Liver (tissue), 9 donors: Measurements from ENCODE around the gene LRIT1. TPM values are rescaled to one million over a fixed set of nuclear protein-coding genes. Genes with fewer than 3 reads are reported as not detected.

Experiments used
- DNase-seq: peaks from one replicate; pipeline ENCODE4 v3.0.0-alpha.2; 2017; ENCODE audit warnings: low spot score
- H3K27ac ChIP-seq, 2 donors: one replicate each; pipeline ENCODE4 v1.7.0; 2013; ENCODE audit warnings: inconsistent platforms in 2 of 2, low read length in 2 of 2, control low read depth in 1 of 2, low read depth in 1 of 2, mild to moderate bottlenecking in 1 of 2
- H3K27me3 ChIP-seq, 4 donors: one replicate each; pipeline versions ENCODE4 v1.6.1 to v1.7.0; 2013; ENCODE audit warnings: low read length in 3 of 4, inconsistent platforms in 1 of 4, mild to moderate bottlenecking in 1 of 4, moderate library complexity in 1 of 4; ENCODE audit not compliant: control insufficient read depth in 4 of 4, insufficient read depth in 4 of 4
- H3K36me3 ChIP-seq, 4 donors: one replicate each; pipeline versions ENCODE4 v1.6.1 to v1.7.0; 2013; ENCODE audit warnings: low read length in 3 of 4, mild to moderate bottlenecking in 3 of 4, low read depth in 1 of 4, moderate library complexity in 1 of 4; ENCODE audit not compliant: control insufficient read depth in 4 of 4, insufficient read depth in 3 of 4
- H3K4me1 ChIP-seq, 4 donors: one replicate each; pipeline versions ENCODE4 v1.6.1 to v1.7.0; 2013; ENCODE audit warnings: low read length in 3 of 4, mild to moderate bottlenecking in 3 of 4, moderate library complexity in 1 of 4; ENCODE audit not compliant: control insufficient read depth in 4 of 4, insufficient read depth in 4 of 4
- H3K4me3 ChIP-seq, 3 donors: one replicate each; pipeline versions ENCODE4 v1.6.1 to v1.7.0; 2013; ENCODE audit warnings: low read length in 3 of 3, control low read depth in 1 of 3, low read depth in 1 of 3, mild to moderate bottlenecking in 1 of 3
- H3K9ac ChIP-seq, 2 donors: one replicate each; pipeline ENCODE4 v1.7.0; 2013; ENCODE audit warnings: low read length in 2 of 2, mild to moderate bottlenecking in 2 of 2, moderate library complexity in 2 of 2, control low read depth in 1 of 2, low read depth in 1 of 2
- H3K9me3 ChIP-seq, 4 donors: one replicate each; pipeline versions ENCODE4 v1.6.1 to v1.7.0; 2013; ENCODE audit warnings: low read length in 3 of 4; ENCODE audit not compliant: control insufficient read depth in 4 of 4
- ATF3 ChIP-seq: IDR thresholded peaks from 2 replicates; pipeline ENCODE4 v1.6.1; 2016; ENCODE audit warnings: antibody characterized with exemption
- CTCF ChIP-seq: fragments of 150-350 bp; IDR thresholded peaks from 2 replicates; pipeline ENCODE4 v1.5.1; 2017; ENCODE audit warnings: improper control_type of control experiment, low read depth, low read length; ENCODE audit not compliant: missing input control
- EGR1 ChIP-seq, 2 donors: IDR thresholded peaks; 2 replicates each; pipeline ENCODE4 v1.6.1; 2016 to 2018; ENCODE audit warnings: antibody characterized with exemption in 2 of 2, low read depth in 2 of 2
- FOXA1 ChIP-seq: IDR thresholded peaks from 2 replicates; pipeline ENCODE4 v1.6.1; 2016; ENCODE audit warnings: antibody characterized with exemption
- GABPA ChIP-seq, 2 donors: IDR thresholded peaks in 1 of 2; conservative IDR thresholded peaks in 1 of 2; 2 replicates each; pipeline ENCODE4 v1.6.1; 2016; ENCODE audit warnings: antibody characterized with exemption in 2 of 2, mild to moderate bottlenecking in 1 of 2, moderate library complexity in 1 of 2
- HNF4A ChIP-seq, 2 donors: conservative IDR thresholded peaks; 2 replicates each; pipeline ENCODE4 v1.6.1; 2016; ENCODE audit warnings: antibody characterized with exemption in 2 of 2, mild to moderate bottlenecking in 2 of 2
- HNF4G ChIP-seq: IDR thresholded peaks from 2 replicates; pipeline ENCODE4 v1.6.1; 2016; ENCODE audit warnings: antibody characterized with exemption
- JUND ChIP-seq, 2 donors: IDR thresholded peaks; 2 replicates each; pipeline ENCODE4 v1.6.1; 2016; ENCODE audit warnings: antibody characterized with exemption in 2 of 2
- MAX ChIP-seq: IDR thresholded peaks from 2 replicates; pipeline ENCODE4 v1.6.1; 2016; ENCODE audit warnings: antibody characterized with exemption
- NR2F2 ChIP-seq: IDR thresholded peaks from 2 replicates; pipeline ENCODE4 v1.6.1; 2016; ENCODE audit warnings: antibody characterized with exemption
- RAD21 ChIP-seq, 2 donors: IDR thresholded peaks; 2 replicates each; pipeline ENCODE4 v1.6.1; 2016; ENCODE audit warnings: antibody characterized with exemption in 2 of 2, mild to moderate bottlenecking in 2 of 2
- REST ChIP-seq: IDR thresholded peaks from 2 replicates; pipeline ENCODE4 v1.6.1; 2016; ENCODE audit warnings: antibody characterized with exemption, mild to moderate bottlenecking
- RXRA ChIP-seq, 2 donors: IDR thresholded peaks; 2 replicates each; pipeline ENCODE4 v1.6.1; 2017 to 2018; ENCODE audit warnings: antibody characterized with exemption in 2 of 2, mild to moderate bottlenecking in 1 of 2
- SP1 ChIP-seq: IDR thresholded peaks from 2 replicates; pipeline ENCODE4 v1.6.1; 2018; ENCODE audit warnings: antibody characterized with exemption, mild to moderate bottlenecking
- TAF1 ChIP-seq: conservative IDR thresholded peaks from 2 replicates; pipeline ENCODE4 v1.6.1; 2016; ENCODE audit warnings: antibody characterized with exemption, mild to moderate bottlenecking
- YY1 ChIP-seq: IDR thresholded peaks from 2 replicates; pipeline ENCODE4 v1.6.1; 2016; ENCODE audit warnings: antibody characterized with exemption, mild to moderate bottlenecking
- ZBTB33 ChIP-seq: IDR thresholded peaks from 2 replicates; pipeline ENCODE4 v1.6.1; 2016; ENCODE audit warnings: antibody characterized with exemption
- WGBS: extraction: QIAGEN DNeasy Blood & Tissue Kit; methylation state at CpG from one replicate; pipeline ENCODE4 v1.1.7; 2013; 5-methylcytosine and 5-hydroxymethylcytosine counted together
- polyA plus RNA-seq, 2 donors: library from polyadenylated mRNA; stranded (reverse) in 1 of 2; unstranded in 1 of 2; fragments of 200-250 nt in 1 of 2; fragments of >200 nt in 1 of 2; fragmentation: Nextera tagmentation in 1 of 2; extraction: Ambion mirVana in 1 of 2; gene quantifications; one replicate each; pipeline versions ENCODE4 v1.2.1 to v1.2.3, GENCODE V29; 2013 to 2015
- total RNA-seq, 2 donors: library from RNA; depleted of rRNA; stranded (reverse); fragments of >200 nt; gene quantifications; one replicate each; pipeline ENCODE4 v1.2.3, GENCODE V29; 2014
- donor health status: healthy.
- donor health status: healthy.
- donor health status: healthy.
- donor health status: healthy.
- donor health status: healthy.

LRIT1 gene
- total and polyA plus RNA-seq, 4 donors: not detected

- no peaks in the 10 kb centered on the region for H3K4me1 ChIP-seq
- WGBS: 75% methylated on average over 4 of the region's 4 CpGs
- no peaks in the 10 kb centered on the region for H3K36me3 ChIP-seq
- H3K4me3 ChIP-seq: no peak overlapping the region
- TF ChIP-seq TAF1: no peak
- TF ChIP-seq YY1: no peak
- no peak for TF ChIP-seq RXRA (IDR thresholded peaks at IDR 0.05)
- no peak for TF ChIP-seq HNF4G
- TF ChIP-seq GABPA (IDR thresholded peaks at IDR 0.05 in 1 of 2, conservative IDR thresholded peaks at IDR 0.05 in 1 of 2): no peak
- TF ChIP-seq NR2F2: no peak
- no peak for TF ChIP-seq CTCF
- no peak for TF ChIP-seq RAD21 (IDR thresholded peaks at IDR 0.05)
- TF ChIP-seq HNF4A (conservative IDR thresholded peaks at IDR 0.05): no peak
- TF ChIP-seq ZBTB33: no peak
- no peak for TF ChIP-seq SP1
- no peak for TF ChIP-seq REST
- TF ChIP-seq MAX: no peak
- no peak for TF ChIP-seq FOXA1
- no peak for TF ChIP-seq EGR1 (IDR thresholded peaks at IDR 0.05; ENCODE audit: low read depth in 2 of 2)
- no peak overlapping the region for H3K27ac ChIP-seq
- H3K9ac ChIP-seq: no peak overlapping the region
- peaks cover 0 to 3% (median 0%) of the 10 kb centered on the region in 4 donors for H3K9me3 ChIP-seq
- DNase-seq: no peak
- H3K27me3 ChIP-seq: peaks cover 0 to 9% (median 4%) of the 10 kb centered on the region in 4 donors
Measured at GRCh38 chr10:84235096-84235495, 6.2 kb downstream of the LRIT1 start.

- peaks cover 0 to 9% (median 4%) of the 10 kb centered on the region in 4 donors for H3K27me3 ChIP-seq
- H3K9me3 ChIP-seq: peaks cover 0 to 3% (median 0%) of the 10 kb centered on the region in 4 donors
- TF ChIP-seq NR2F2 (no peak), RXRA (IDR thresholded peaks at IDR 0.05) (no peak), YY1 (no peak), JUND (IDR thresholded peaks at IDR 0.05) (no peak), CTCF (no peak), SP1 (no peak), RAD21 (IDR thresholded peaks at IDR 0.05) (no peak), GABPA (IDR thresholded peaks at IDR 0.05 in 1 of 2, conservative IDR thresholded peaks at IDR 0.05 in 1 of 2) (no peak), TAF1 (no peak), ATF3 (no peak), ZBTB33 (no peak), HNF4A (conservative IDR thresholded peaks at IDR 0.05) (no peak), EGR1 (IDR thresholded peaks at IDR 0.05; ENCODE audit: low read depth in 2 of 2) (no peak), HNF4G (no peak)
Measured at GRCh38 chr10:84234479-84234878, 6.9 kb downstream of the LRIT1 start.

More at GRCh38 chr10:84234479-84234878, 6.9 kb downstream of the LRIT1 start:
- Histone ChIP-seq H3K36me3 (no peaks in the 10 kb centered on the region), H3K4me1 (no peaks in the 10 kb centered on the region), H3K27ac (no peak overlapping the region), H3K4me3 (no peak overlapping the region), H3K9ac (no peak overlapping the region)
- no peak for DNase-seq
- WGBS: 79% methylated on average over 4 of the region's 4 CpGs
